PC-9 (cell line): ENCODE data around the gene SCOC.

Source experiments
- EZH2 ChIP-seq: fragments of 200-600 bp; sonication (generic); IDR thresholded peaks from 2 replicates; pipeline ENCODE4 v1.8.0; 2017; ENCODE audit warnings: antibody characterized with exemption, low read depth
- TF ChIP-seq, protein P1 (sequence below): fragments of 200-600 bp; sonication (generic); conservative IDR thresholded peaks from 2 replicates; pipeline ENCODE4 v1.6.1; 2017; ENCODE audit warnings: mixed run types, antibody characterized with exemption, mild to moderate bottlenecking, moderate library complexity

GRCh38 chr4:140349816-140350215 lies 23.6 kb upstream of the SCOC start:
- no peak for TF ChIP-seq EZH2
- TF ChIP-seq, protein P1, sequence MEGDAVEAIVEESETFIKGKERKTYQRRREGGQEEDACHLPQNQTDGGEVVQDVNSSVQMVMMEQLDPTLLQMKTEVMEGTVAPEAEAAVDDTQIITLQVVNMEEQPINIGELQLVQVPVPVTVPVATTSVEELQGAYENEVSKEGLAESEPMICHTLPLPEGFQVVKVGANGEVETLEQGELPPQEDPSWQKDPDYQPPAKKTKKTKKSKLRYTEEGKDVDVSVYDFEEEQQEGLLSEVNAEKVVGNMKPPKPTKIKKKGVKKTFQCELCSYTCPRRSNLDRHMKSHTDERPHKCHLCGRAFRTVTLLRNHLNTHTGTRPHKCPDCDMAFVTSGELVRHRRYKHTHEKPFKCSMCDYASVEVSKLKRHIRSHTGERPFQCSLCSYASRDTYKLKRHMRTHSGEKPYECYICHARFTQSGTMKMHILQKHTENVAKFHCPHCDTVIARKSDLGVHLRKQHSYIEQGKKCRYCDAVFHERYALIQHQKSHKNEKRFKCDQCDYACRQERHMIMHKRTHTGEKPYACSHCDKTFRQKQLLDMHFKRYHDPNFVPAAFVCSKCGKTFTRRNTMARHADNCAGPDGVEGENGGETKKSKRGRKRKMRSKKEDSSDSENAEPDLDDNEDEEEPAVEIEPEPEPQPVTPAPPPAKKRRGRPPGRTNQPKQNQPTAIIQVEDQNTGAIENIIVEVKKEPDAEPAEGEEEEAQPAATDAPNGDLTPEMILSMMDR = no peak
